Naive thymus-derived CD4-positive, alpha-beta T cell (primary cell): ENCODE results near the gene C16orf54. TPM values are rescaled to one million over a fixed set of nuclear protein-coding genes. Genes with fewer than 3 reads are reported as not detected.
"Not testable (repeated sequence)": the region's sequence is repeated elsewhere in the genome, so short reads cannot be mapped to it uniquely, and the experiment has no call there.

ENCODE experiments used
- ATAC-seq: fragments of 150-1000 bp; cut with Tn5 transposase; 2 replicates; pipeline ENCODE4 v1.10.0; 2021; ENCODE audit warnings: mild to moderate bottlenecking, moderate library complexity
- CTCF ChIA-PET: fragments of 350-600 bp; sonication (Branson Sonifier 250); formaldehyde crosslinking; loops from one replicate; lab custom pipeline; 2021; ENCODE audit warnings: antibody characterized with exemption; lab: Charles Lee
- POLR2A ChIA-PET: fragments of 350-600 bp; sonication (Branson Sonifier 250); formaldehyde crosslinking; loops from one replicate; lab custom pipeline; 2021; ENCODE audit warnings: antibody characterized with exemption, inconsistent platforms; lab: Charles Lee
- DNase-seq, 9 donors: peaks; one replicate each; pipeline versions ENCODE4 v3.0.0 to v3.0.0-alpha.2; 2020 to 2022; ENCODE audit warnings: mixed read lengths in 1 of 9
- H3K27ac ChIP-seq: one replicate; pipeline ENCODE4 v1.7.0; 2013; ENCODE audit warnings: mild to moderate bottlenecking, low read depth, low read length, moderate library complexity
- H3K27me3 ChIP-seq, 2 donors: one replicate each; pipeline ENCODE4 v1.7.0; 2013; ENCODE audit warnings: low read length in 2 of 2, mild to moderate bottlenecking in 2 of 2, moderate library complexity in 2 of 2; ENCODE audit not compliant: control insufficient read depth in 2 of 2, insufficient read depth in 2 of 2
- H3K36me3 ChIP-seq, 3 experiments: 1 replicate in 2 of 3; 2 replicates in 1 of 3; pipeline ENCODE4 v1.7.0; 2013; ENCODE audit warnings: low read length in 3 of 3, mild to moderate bottlenecking in 3 of 3, moderate library complexity in 1 of 3; ENCODE audit not compliant: insufficient read depth in 3 of 3, control insufficient read depth in 2 of 3
- H3K4me1 ChIP-seq, 2 donors: one replicate each; pipeline ENCODE4 v1.7.0; 2013; ENCODE audit warnings: low read length in 2 of 2, mild to moderate bottlenecking in 2 of 2, moderate library complexity in 1 of 2; ENCODE audit not compliant: control insufficient read depth in 2 of 2, insufficient read depth in 2 of 2
- H3K4me3 ChIP-seq: 2 replicates; pipeline ENCODE4 v1.7.0; 2013; ENCODE audit warnings: mild to moderate bottlenecking, low read length
- H3K9me3 ChIP-seq, 3 experiments: 1 replicate in 2 of 3; 2 replicates in 1 of 3; pipeline ENCODE4 v1.7.0; 2013; ENCODE audit warnings: low read length in 3 of 3; ENCODE audit not compliant: control insufficient read depth in 2 of 3
- H3K27ac Mint-ChIP-seq, 9 donors: one replicate each; pipeline ENCODE4 v1.8.0; 2020 to 2022; ENCODE audit warnings: mixed read lengths in 9 of 9, mild to moderate bottlenecking in 8 of 9, moderate library complexity in 5 of 9, inconsistent platforms in 2 of 9
- H3K27me3 Mint-ChIP-seq, 5 donors: one replicate each; pipeline ENCODE4 v1.8.0; 2021 to 2022; ENCODE audit warnings: mixed read lengths in 5 of 5, mild to moderate bottlenecking in 1 of 5
- H3K36me3 Mint-ChIP-seq, 5 donors: one replicate each; pipeline ENCODE4 v1.8.0; 2020 to 2022; ENCODE audit warnings: mixed read lengths in 5 of 5, mild to moderate bottlenecking in 3 of 5, inconsistent platforms in 1 of 5
- H3K4me1 Mint-ChIP-seq, 7 donors: one replicate each; pipeline ENCODE4 v1.8.0; 2020 to 2022; ENCODE audit warnings: mixed read lengths in 7 of 7, mild to moderate bottlenecking in 3 of 7, inconsistent platforms in 1 of 7
- H3K4me3 Mint-ChIP-seq, 10 donors: one replicate each; pipeline ENCODE4 v1.8.0; 2020 to 2022; ENCODE audit warnings: mild to moderate bottlenecking in 10 of 10, mixed read lengths in 10 of 10, moderate library complexity in 6 of 10, inconsistent platforms in 2 of 10
- H3K9me3 Mint-ChIP-seq, 11 donors: one replicate each; pipeline ENCODE4 v1.8.0; 2020 to 2022; ENCODE audit warnings: mixed read lengths in 11 of 11, mild to moderate bottlenecking in 4 of 11, inconsistent platforms in 1 of 11, moderate library complexity in 1 of 11
- intact Hi-C, 2 donors: fragments of 100-400 bp; cut with micrococcal nuclease; formaldehyde crosslinking; loops; one replicate each; pipeline ENCODE4 v1.15.1; 2023
- polyA plus RNA-seq, 2 donors: library from polyadenylated mRNA; unstranded; fragments of 300-500 nt; fragmentation: Illumina TruSeq; gene quantifications; one replicate each; pipeline ENCODE4 v1.2.3, GENCODE V29; 2021
- total RNA-seq, 6 experiments: library from RNA in 5 of 6; stranded (reverse) in 5 of 6; gene quantifications; 1 replicate in 5 of 6; 2 replicates in 1 of 6; pipeline ENCODE4 v1.2.3 and lab custom pipeline; 2021 to 2026

C16orf54 gene
- total and polyA plus RNA-seq, 7 experiments from 2014 or later: 43.2 to 228 (median 139) TPM

DNA sequence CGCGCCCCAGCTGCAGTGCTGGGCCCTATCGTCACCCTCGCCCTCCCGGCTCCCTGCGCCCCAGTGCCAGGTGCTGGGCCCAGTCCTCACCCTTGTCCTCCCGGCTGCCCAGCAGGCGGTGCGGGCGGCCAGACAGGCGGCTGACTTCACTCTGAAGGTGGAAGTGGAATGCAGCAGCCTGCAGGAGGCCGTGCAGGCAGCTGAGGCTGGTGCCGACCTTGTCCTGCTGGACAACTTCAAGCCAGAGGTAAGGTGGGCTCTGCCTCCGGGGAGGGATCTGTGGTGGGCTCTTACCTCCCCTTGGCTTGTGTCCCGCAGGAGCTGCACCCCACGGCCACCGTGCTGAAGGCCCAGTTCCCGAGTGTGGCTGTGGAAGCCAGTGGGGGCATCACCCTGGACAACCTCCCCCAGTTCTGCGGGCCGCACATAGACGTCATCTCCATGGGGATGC lies 48.9 kb downstream of the C16orf54 start:
- Mint-ChIP-seq H3K4me1 (peaks cover 14 to 24% (median 18%) of the 10 kb centered on the region in 7 donors), H3K9me3 (no peaks in the 10 kb centered on the region), H3K27ac (no peak overlapping the region), H3K36me3 (peaks cover 0 to 6% (median 0%) of the 10 kb centered on the region in 5 donors), H3K4me3 (no peak overlapping the region), H3K27me3 (no peaks in the 10 kb centered on the region)
- H3K27me3 ChIP-seq: no peaks in the 10 kb centered on the region
- H3K4me3 ChIP-seq: no peak overlapping the region
- H3K27ac ChIP-seq: no peak overlapping the region
- ATAC-seq: no peak
- intact Hi-C loops: no loop called here
- CTCF ChIA-PET: interaction anchor here (0.6 to 0.7 kb wide), 4 partner anchors 129 to 342 kb away, joined by 3 to 5 read pairs (median 3); no protein-coding TSS in a partner anchor
- H3K36me3 ChIP-seq: no peaks in the 10 kb centered on the region
- peaks cover 14 to 15% of the 10 kb centered on the region in 2 donors for H3K4me1 ChIP-seq
- H3K9me3 ChIP-seq: no peaks in the 10 kb centered on the region
- no peak for DNase-seq
- POLR2A ChIA-PET: interaction anchor here (1.5 kb wide), 1 partner anchor 13 kb away, joined by 3 read pairs; no protein-coding TSS in a partner anchor

DNA sequence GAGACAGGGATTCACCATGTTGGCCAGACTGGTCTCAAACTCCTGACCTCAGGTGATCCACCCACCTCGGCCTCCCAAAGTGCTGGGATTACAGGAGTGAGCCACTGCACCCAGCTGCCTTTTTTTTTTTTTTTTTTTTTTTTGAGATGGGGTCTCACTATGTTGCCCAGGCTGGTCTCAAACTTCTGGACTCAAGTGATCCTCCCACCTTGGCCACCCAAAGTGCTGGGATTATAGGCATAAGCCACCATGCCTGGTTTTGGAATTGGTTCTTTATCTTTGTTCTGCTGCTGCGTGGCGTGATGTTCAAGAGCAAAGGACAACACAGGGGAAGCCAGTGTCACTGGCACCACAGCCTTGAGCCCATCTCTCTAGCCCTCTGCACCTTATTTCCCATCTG lies 50.1 kb downstream of the C16orf54 start:
- H3K4me3 ChIP-seq, H3K9me3 Mint-ChIP-seq, intact Hi-C loops, H3K36me3 Mint-ChIP-seq, H3K4me3 Mint-ChIP-seq, H3K27ac ChIP-seq, CTCF ChIA-PET, H3K36me3 ChIP-seq, H3K9me3 ChIP-seq, DNase-seq, H3K27me3 ChIP-seq, H3K4me1 ChIP-seq, H3K27me3 Mint-ChIP-seq, ATAC-seq: not testable (repeated sequence)
- Mint-ChIP-seq H3K4me1 (peaks cover 3 to 16% (median 10%) of the 10 kb centered on the region in 7 donors), H3K27ac (peak overlapping the region in 1 of 9 donors; percentile 59)
- POLR2A ChIA-PET: interaction anchor here (0.6 to 1.7 kb wide), 5 partner anchors 12 to 124 kb away, joined by 3 to 4 read pairs (median 3); no protein-coding TSS in a partner anchor

DNA sequence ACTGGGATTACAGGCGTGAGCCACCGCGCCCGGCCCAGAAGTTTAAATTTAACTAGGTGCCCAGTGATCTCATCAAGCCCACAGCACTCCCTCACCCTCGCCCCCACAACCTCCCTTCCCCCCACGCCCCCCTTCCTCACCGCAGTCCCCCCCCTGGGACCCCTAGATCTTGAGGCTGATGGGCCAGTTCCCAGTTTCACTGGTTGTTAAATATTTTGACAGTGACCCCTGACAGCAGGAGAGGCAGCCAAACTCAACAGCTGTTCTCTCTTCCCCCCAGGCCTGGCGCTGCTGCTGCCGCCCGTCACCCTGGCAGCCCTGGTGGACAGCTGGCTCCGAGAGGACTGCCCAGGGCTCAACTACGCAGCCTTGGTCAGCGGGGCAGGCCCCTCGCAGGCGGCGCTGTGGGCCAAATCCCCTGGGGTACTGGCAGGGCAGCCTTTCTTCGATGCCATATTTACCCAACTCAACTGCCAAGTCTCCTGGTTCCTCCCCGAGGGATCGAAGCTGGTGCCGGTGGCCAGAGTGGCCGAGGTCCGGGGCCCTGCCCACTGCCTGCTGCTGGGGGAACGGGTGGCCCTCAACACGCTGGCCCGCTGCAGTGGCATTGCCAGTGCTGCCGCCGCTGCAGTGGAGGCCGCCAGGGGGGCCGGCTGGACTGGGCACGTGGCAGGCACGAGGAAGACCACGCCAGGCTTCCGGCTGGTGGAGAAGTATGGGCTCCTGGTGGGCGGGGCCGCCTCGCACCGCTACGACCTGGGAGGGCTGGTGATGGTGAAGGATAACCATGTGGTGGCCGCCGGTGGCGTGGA lies 51.2 kb downstream of the C16orf54 start:
- no peak for DNase-seq
- no peaks in the 10 kb centered on the region for H3K9me3 ChIP-seq
- ChIA-PET CTCF (interaction anchor here (0.6 kb wide), 1 partner anchor 179 kb away, joined by 4 read pairs; no protein-coding TSS in a partner anchor), POLR2A (interaction anchor here (0.9 to 1.7 kb wide), 4 partner anchors 34 to 125 kb away, joined by 3 to 4 read pairs (median 3); no protein-coding TSS in a partner anchor)
- Mint-ChIP-seq H3K27ac (no peak overlapping the region), H3K27me3 (no peaks in the 10 kb centered on the region), H3K4me1 (peaks cover 0 to 11% (median 5%) of the 10 kb centered on the region in 7 donors), H3K4me3 (no peak overlapping the region), H3K36me3 (peaks cover 0 to 7% (median 0%) of the 10 kb centered on the region in 5 donors), H3K9me3 (no peaks in the 10 kb centered on the region)
- no peak overlapping the region for H3K4me3 ChIP-seq
- H3K27me3 ChIP-seq: no peaks in the 10 kb centered on the region
- intact Hi-C loops: no loop called here
- no peaks in the 10 kb centered on the region for H3K36me3 ChIP-seq
- ATAC-seq: no peak
- H3K4me1 ChIP-seq: no peaks in the 10 kb centered on the region
- no peak overlapping the region for H3K27ac ChIP-seq

DNA sequence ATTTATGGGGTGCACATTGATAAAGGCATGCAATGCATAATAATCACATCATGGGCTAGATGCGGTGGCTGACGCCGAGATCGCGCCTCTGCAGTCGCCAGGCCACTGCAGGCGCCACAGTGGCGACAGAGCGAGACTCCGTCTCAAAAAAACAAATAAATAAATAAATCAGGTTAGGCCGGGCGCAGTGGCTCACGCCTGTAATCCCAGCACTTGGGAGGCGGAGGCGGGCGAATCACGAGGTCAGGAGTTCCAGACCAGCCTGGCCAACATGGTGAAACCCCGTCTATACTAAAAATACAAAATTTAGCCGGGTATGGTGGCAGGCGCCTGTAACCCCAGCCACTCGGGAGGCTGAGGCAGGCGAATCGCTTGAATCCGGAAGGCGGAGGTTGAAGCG lies 53.2 kb downstream of the C16orf54 start:
- H3K4me3 ChIP-seq, H3K27ac Mint-ChIP-seq, H3K27me3 ChIP-seq, H3K27ac ChIP-seq, H3K36me3 Mint-ChIP-seq, H3K9me3 Mint-ChIP-seq, H3K4me1 ChIP-seq, DNase-seq, H3K4me3 Mint-ChIP-seq, H3K27me3 Mint-ChIP-seq, H3K36me3 ChIP-seq, H3K9me3 ChIP-seq, ATAC-seq: not testable (repeated sequence)
- intact Hi-C loops: loop anchor here (1.0 to 2.0 kb wide), 4 partner anchors 156 to 329 kb away; no protein-coding TSS in a partner anchor
- H3K4me1 Mint-ChIP-seq: peaks cover 0 to 14% (median 5%) of the 10 kb centered on the region in 7 donors
- CTCF ChIA-PET: interaction anchor here (1.1 to 1.5 kb wide), 2 partner anchors 47 to 200 kb away, joined by 3 to 4 read pairs; no protein-coding TSS in a partner anchor
- POLR2A ChIA-PET: interaction anchor here (0.7 kb wide), 1 partner anchor 45 kb away, joined by 4 read pairs; no protein-coding TSS in a partner anchor

Other genes with a start within 250 kb of the C16orf54 start
- 100 to 1,000 TPM in 2 of 5 experiments, 10 to 100 TPM in 3; 73.1 to 189 (median 88.3) TPM for gene NPIPB12, start 239.6 kb downstream of the C16orf54 start, total RNA-seq
- gene NPIPB12, start 239.6 kb downstream of the C16orf54 start, polyA plus RNA-seq: 1 to 10 TPM; 3.7 to 9.5 TPM
- gene SPN, start 82.7 kb downstream of the C16orf54 start, total RNA-seq: 100 to 1,000 TPM in 4 of 5 experiments, 10 to 100 TPM in 1; 79.5 to 333 (median 124) TPM
- 100 to 1,000 TPM in 1 of 2 donors, 10 to 100 TPM in 1; 96.0 to 183 TPM for gene SPN, start 82.7 kb downstream of the C16orf54 start, polyA plus RNA-seq
- gene QPRT, start 66.8 kb downstream of the C16orf54 start, total RNA-seq: 1 to 10 TPM in 3 of 5 experiments, under 1 TPM in 2; 0.57 to 6.5 (median 1.4) TPM
- gene QPRT, start 66.8 kb downstream of the C16orf54 start, polyA plus RNA-seq: under 1 TPM; 0.54 to 0.66 TPM
- not detected for gene ZG16, start 32.3 kb upstream of the C16orf54 start, total RNA-seq
- not detected for gene ZG16, start 32.3 kb upstream of the C16orf54 start, polyA plus RNA-seq
- gene KIF22, start 44.8 kb upstream of the C16orf54 start, total RNA-seq: 100 to 1,000 TPM in 1 of 5 experiments, 10 to 100 TPM in 4; 62.5 to 141 (median 81.3) TPM
- gene KIF22, start 44.8 kb upstream of the C16orf54 start, polyA plus RNA-seq: 10 to 100 TPM; 36.9 to 50.7 TPM
- 100 to 1,000 TPM; 192 to 424 (median 259) TPM for gene MAZ, start 60.5 kb upstream of the C16orf54 start, total RNA-seq
- gene MAZ, start 60.5 kb upstream of the C16orf54 start, polyA plus RNA-seq: 10 to 100 TPM; 36.9 to 44.5 TPM
- 1 to 10 TPM; 1.9 to 4.6 (median 2.8) TPM for gene PRRT2, start 66.2 kb upstream of the C16orf54 start, total RNA-seq
- under 1 TPM in 1 of 2 donors, not detected in 1; 0.07 TPM for gene PRRT2, start 66.2 kb upstream of the C16orf54 start, polyA plus RNA-seq
- 10 to 100 TPM; 17.5 to 42.0 (median 25.7) TPM for gene PAGR1, start 70.2 kb upstream of the C16orf54 start, total RNA-seq
- gene PAGR1, start 70.2 kb upstream of the C16orf54 start, polyA plus RNA-seq: 10 to 100 TPM; 54.0 to 62.6 TPM
- gene MVP, start 74.5 kb upstream of the C16orf54 start, total RNA-seq: 100 to 1,000 TPM; 130 to 221 (median 150) TPM
- 100 to 1,000 TPM; 118 to 183 TPM for gene MVP, start 74.5 kb upstream of the C16orf54 start, polyA plus RNA-seq
- 10 to 100 TPM; 36.5 to 92.0 (median 69.9) TPM for gene CDIPT, start 117.2 kb upstream of the C16orf54 start, total RNA-seq
- gene CDIPT, start 117.2 kb upstream of the C16orf54 start, polyA plus RNA-seq: 100 to 1,000 TPM in 1 of 2 donors, 10 to 100 TPM in 1; 96.3 to 127 TPM
- gene SEZ6L2, start 153.6 kb upstream of the C16orf54 start, total RNA-seq: under 1 TPM in 1 of 5 experiments, not detected in 4; 0.19 TPM
- gene SEZ6L2, start 153.6 kb upstream of the C16orf54 start, polyA plus RNA-seq: not detected
- gene ASPHD1, start 154.5 kb upstream of the C16orf54 start, total RNA-seq: under 1 TPM in 1 of 5 experiments, not detected in 4; 0.27 TPM
- not detected for gene ASPHD1, start 154.5 kb upstream of the C16orf54 start, polyA plus RNA-seq
- gene KCTD13, start 180.2 kb upstream of the C16orf54 start, total RNA-seq: 10 to 100 TPM; 40.7 to 81.1 (median 45.9) TPM
- 10 to 100 TPM in 1 of 2 donors, 1 to 10 TPM in 1; 8.7 to 15.9 TPM for gene KCTD13, start 180.2 kb upstream of the C16orf54 start, polyA plus RNA-seq
- gene TMEM219, start 216.1 kb upstream of the C16orf54 start, total RNA-seq: 10 to 100 TPM; 64.3 to 89.7 (median 74.0) TPM
- gene TMEM219, start 216.1 kb upstream of the C16orf54 start, polyA plus RNA-seq: 100 to 1,000 TPM; 205 to 212 TPM
- gene TAOK2, start 227.9 kb upstream of the C16orf54 start, total RNA-seq: 10 to 100 TPM; 19.4 to 48.5 (median 42.9) TPM
- gene TAOK2, start 227.9 kb upstream of the C16orf54 start, polyA plus RNA-seq: 1 to 10 TPM; 2.9 to 8.1 TPM
- 10 to 100 TPM; 14.4 to 37.6 (median 17.2) TPM for gene HIRIP3, start 249.6 kb upstream of the C16orf54 start, total RNA-seq
- 10 to 100 TPM; 22.6 to 32.9 TPM for gene HIRIP3, start 249.6 kb upstream of the C16orf54 start, polyA plus RNA-seq